ENCODE data around the gene JPH4. TPM values are rescaled to one million over a fixed set of nuclear protein-coding genes. Genes with fewer than 3 reads are reported as not detected.

Gene JPH4
- total RNA-seq, 2 donors from 2014 or later, result 4.3 to 5.6 TPM

GRCh38 chr14:23521785-23522640 lies 56.6 kb downstream of the JPH4 start:
- intact Hi-C loops (cut with DNase I), result no loop called here
- peak; percentile 66 for DNase-seq (ENCODE audit: low spot score)

DNA sequence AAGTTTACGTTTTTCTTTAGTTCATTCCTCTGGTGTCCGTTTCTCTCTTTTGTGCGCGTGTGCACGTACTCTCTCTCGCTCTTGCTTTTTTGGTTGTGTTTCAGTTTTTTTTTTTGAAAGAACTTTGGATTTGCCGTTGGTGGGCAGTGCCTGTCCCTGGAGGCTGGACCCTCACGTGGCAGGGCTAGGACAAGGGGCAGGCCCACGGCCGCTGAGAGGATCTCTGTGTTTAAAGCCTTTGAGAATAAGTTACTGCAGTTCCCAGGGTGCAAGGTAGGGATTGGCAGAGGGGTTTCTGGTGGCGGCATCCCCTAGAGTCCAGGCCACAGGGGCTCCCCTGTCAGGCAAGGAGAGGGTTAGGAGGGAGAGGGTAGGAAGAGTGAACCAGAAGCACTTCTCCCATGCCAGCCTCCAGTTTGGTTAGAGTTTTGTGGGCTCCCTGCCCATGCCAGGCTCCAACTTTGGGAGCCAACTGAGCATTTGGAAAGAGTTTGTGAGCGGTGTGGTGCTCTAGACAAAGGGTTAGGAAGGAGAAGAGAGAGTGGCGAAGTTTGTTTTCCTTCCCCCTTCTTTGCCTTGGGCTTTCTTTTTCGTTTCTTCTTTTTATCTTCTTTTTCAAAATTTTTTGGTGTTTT lies 57.6 kb downstream of the JPH4 start:
- no peak for DNase-seq (ENCODE audit: low spot score)

DNA sequence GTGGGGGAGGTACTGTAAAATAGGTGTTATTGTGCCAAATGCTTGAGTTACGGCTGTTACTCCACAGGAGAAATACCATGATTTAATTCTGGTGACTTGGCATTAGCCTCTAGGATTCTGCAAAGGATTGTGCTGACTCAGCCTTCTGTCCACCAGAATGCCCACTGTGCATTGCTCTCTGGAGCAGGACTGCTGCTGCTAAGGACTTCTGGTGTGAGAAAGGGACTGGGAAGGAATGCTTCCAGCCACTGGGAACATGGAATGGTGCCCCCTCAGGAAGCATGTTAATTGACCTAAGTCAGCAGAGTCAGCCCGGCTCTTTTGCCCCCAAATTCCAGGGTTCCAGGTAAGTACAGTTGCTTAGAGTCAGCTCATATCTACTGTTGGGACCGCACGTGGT lies 59.9 kb downstream of the JPH4 start:
- DNase-seq (ENCODE audit: low spot score), result no peak
- intact Hi-C loops (cut with DNase I), result no loop called here

More for the DNA sequence above, 57.6 kb downstream of the JPH4 start:
- intact Hi-C loops (cut with DNase I), result no loop called here

Other genes starting within 250 kb of the JPH4 start
- gene SLC22A17, start 225.9 kb downstream of the JPH4 start, total RNA-seq, result 10 to 100 TPM; 17.7 to 30.6 TPM
- 10 to 100 TPM; 19.4 to 20.2 TPM for gene EFS, start 213.6 kb downstream of the JPH4 start, total RNA-seq
- gene IL25, start 206.0 kb downstream of the JPH4 start, total RNA-seq, result not detected
- gene CMTM5, start 201.7 kb downstream of the JPH4 start, total RNA-seq, result under 1 TPM; 0.57 to 0.74 TPM
- gene MYH6, start 170.5 kb downstream of the JPH4 start, total RNA-seq, result 1 to 10 TPM in 1 of 2 donors, not detected in 1; 1.3 TPM
- not detected for gene MYH7, start 143.1 kb downstream of the JPH4 start, total RNA-seq
- 10 to 100 TPM; 27.8 to 28.4 TPM for gene NGDN, start 109.1 kb downstream of the JPH4 start, total RNA-seq
- 1 to 10 TPM; 2.3 to 2.4 TPM for gene ZFHX2, start 27.0 kb downstream of the JPH4 start, total RNA-seq
- 10 to 100 TPM; 11.6 to 19.6 TPM for gene THTPA, start 22.5 kb downstream of the JPH4 start, total RNA-seq
- 10 to 100 TPM; 31.5 to 36.5 TPM for gene AP1G2, start 11.0 kb downstream of the JPH4 start, total RNA-seq
- gene DHRS2, start 57.6 kb upstream of the JPH4 start, total RNA-seq, result not detected

All from posterior vena cava (tissue), 2 donors.